Measurements from ENCODE around the gene RCAN2. TPM values are rescaled to one million over a fixed set of nuclear protein-coding genes. Genes with fewer than 3 reads are reported as not detected.
"Not testable (repeated sequence)": the region's sequence is repeated elsewhere in the genome, so short reads cannot be mapped to it uniquely, and the experiment has no call there.

The RCAN2 gene
- total RNA-seq, 1 experiment from 2014 or later = not detected

DNA sequence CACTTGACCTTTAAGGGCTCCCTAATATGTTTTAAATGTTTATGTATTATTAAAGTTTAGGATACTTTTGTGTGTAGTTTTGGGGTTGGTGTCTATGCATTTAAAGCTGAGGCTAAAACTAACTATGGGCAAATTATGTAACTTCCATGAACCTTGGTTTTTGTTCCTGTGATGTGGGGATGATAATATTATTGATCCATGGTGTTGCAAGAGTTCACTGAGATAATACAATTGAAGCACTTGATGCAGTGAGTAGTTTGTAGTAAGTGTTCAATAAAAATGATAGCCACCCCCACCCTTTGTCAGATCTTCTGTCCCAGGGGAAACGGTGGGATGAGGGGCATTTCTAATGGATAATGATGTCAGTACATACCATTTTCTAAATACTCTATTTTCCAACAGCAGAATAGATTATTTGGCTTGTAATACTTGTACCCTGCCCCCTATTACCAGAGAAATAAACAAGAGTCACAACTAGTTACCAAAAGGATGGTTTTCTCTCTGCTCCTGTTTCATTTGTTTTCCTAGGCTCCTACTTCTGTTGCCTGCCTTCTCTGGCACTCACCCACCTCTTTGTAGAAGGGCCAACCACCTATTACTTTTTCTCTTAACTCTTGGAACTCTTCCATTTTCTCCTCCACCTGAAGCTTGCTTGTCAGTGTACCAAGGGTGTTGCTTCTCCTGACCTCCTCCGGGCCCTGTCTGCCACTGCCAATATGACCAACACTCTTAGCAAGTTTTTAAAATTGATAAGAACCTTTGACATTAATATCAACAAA, 97.9 kb downstream of the RCAN2 start:
- Histone ChIP-seq H3K4me3 (ENCODE audit: low read depth, low read length, poor library complexity, severe bottlenecking) (no peak overlapping the region), H3K9me3 (ENCODE audit: low read depth, low read length, poor library complexity, severe bottlenecking) (no peaks in the 10 kb centered on the region), H3K36me3 (ENCODE audit: insufficient read depth, low read length, poor library complexity, severe bottlenecking) (no peaks in the 10 kb centered on the region), H3K27me3 (replicated peaks; ENCODE audit: insufficient read depth, low read depth, low read length, poor library complexity) (peaks cover 38% of the 10 kb centered on the region), H3K4me1 (ENCODE audit: insufficient read depth, low read length, poor library complexity, severe bottlenecking) (no peaks in the 10 kb centered on the region), H3K27ac (ENCODE audit: low read depth, low read length, poor library complexity, severe bottlenecking) (no peak overlapping the region)
- ChIA-PET POLR2A (ENCODE audit: low non-redundant PET) (no interaction called here), CTCF (no interaction called here)
- intact Hi-C loops (cut with micrococcal nuclease; ENCODE audit: unreplicated experiment) = no loop called here
- BruUV-seq (replicated peaks) = no TSS peak
- DNase-seq (ENCODE audit: low spot score) = no peak
- TF ChIP-seq, protein P1, sequence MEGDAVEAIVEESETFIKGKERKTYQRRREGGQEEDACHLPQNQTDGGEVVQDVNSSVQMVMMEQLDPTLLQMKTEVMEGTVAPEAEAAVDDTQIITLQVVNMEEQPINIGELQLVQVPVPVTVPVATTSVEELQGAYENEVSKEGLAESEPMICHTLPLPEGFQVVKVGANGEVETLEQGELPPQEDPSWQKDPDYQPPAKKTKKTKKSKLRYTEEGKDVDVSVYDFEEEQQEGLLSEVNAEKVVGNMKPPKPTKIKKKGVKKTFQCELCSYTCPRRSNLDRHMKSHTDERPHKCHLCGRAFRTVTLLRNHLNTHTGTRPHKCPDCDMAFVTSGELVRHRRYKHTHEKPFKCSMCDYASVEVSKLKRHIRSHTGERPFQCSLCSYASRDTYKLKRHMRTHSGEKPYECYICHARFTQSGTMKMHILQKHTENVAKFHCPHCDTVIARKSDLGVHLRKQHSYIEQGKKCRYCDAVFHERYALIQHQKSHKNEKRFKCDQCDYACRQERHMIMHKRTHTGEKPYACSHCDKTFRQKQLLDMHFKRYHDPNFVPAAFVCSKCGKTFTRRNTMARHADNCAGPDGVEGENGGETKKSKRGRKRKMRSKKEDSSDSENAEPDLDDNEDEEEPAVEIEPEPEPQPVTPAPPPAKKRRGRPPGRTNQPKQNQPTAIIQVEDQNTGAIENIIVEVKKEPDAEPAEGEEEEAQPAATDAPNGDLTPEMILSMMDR (conservative IDR thresholded peaks at IDR 0.05; ENCODE audit: low read depth, low read length) = no peak
- no peak for TF ChIP-seq EZH2 (IDR thresholded peaks at IDR 0.05; ENCODE audit: borderline replicate concordance, low read depth, low read length, poor library complexity, severe bottlenecking)

DNA sequence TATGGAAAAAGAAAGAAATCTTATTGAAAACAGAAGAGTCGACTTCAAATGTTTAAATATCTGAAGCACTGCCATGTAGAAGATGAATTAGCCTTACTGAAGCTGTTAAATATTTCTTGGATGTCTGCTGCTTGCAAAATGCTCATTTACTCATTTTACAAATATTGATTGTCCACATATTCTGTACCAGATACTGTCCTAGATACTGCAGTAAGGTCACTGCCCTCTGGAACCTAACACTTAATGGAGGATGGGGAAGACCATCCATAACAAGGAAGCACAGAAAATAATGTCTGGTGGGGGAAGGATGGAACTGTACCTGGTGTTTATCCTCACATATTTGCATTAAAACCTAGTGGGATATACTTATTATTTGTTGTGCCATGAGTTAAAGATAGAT, 99.0 kb downstream of the RCAN2 start:
- TF ChIP-seq, protein P1 (conservative IDR thresholded peaks at IDR 0.05; ENCODE audit: low read depth, low read length) = no peak
- no peak for TF ChIP-seq EZH2 (IDR thresholded peaks at IDR 0.05; ENCODE audit: borderline replicate concordance, low read depth, low read length, poor library complexity, severe bottlenecking)
- no peak overlapping the region for H3K4me3 ChIP-seq (ENCODE audit: low read depth, low read length, poor library complexity, severe bottlenecking)
- H3K4me1 ChIP-seq (ENCODE audit: insufficient read depth, low read length, poor library complexity, severe bottlenecking) = no peaks in the 10 kb centered on the region
- BruUV-seq (replicated peaks) = no TSS peak
- CTCF ChIA-PET = no interaction called here
- DNase-seq (ENCODE audit: low spot score) = no peak
- H3K9me3 ChIP-seq (ENCODE audit: low read depth, low read length, poor library complexity, severe bottlenecking) = no peaks in the 10 kb centered on the region
- POLR2A ChIA-PET (ENCODE audit: low non-redundant PET) = interaction anchor here (0.5 kb wide), 1 partner anchor 72 kb away, joined by 3 read pairs; no protein-coding TSS in a partner anchor
- H3K27ac ChIP-seq (ENCODE audit: low read depth, low read length, poor library complexity, severe bottlenecking) = no peak overlapping the region
- H3K27me3 ChIP-seq (replicated peaks; ENCODE audit: insufficient read depth, low read depth, low read length, poor library complexity) = peaks cover 32% of the 10 kb centered on the region
- intact Hi-C loops (cut with micrococcal nuclease; ENCODE audit: unreplicated experiment) = no loop called here
- no peaks in the 10 kb centered on the region for H3K36me3 ChIP-seq (ENCODE audit: insufficient read depth, low read length, poor library complexity, severe bottlenecking)

DNA sequence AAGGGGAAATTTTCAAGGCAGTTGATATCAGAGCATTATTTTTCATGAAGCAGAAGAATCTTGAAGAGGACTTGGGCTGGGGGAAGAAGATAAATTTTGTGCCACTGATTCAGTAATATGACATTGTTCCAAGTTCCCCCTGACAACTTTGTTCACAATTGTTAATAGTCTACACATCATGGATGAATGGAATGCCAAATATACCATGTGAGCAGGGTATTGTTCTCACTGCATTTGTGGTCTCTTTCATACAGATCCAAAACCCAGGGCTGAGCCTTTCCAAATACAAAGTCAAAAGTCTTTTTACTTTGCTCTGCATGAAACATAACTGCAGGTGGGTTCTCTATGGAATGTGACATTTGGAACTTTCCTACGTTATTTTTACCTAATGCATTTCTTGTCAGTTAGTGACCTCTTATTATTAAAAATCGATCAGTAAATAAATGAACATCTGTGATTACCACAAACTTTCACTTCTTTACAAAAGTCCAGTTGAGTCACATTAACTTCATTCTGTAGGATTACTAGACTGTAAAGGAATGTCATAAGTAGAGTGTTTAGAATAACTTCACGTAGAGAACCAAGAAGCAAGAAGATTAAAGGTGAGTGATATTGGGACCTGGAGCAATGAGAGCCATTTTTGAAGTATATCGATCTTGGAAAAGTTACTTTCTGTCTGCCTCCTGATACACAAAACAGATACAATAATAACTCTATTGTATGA, 100.9 kb downstream of the RCAN2 start:
- ChIA-PET POLR2A (ENCODE audit: low non-redundant PET) (no interaction called here), CTCF (no interaction called here)
- intact Hi-C loops (cut with micrococcal nuclease; ENCODE audit: unreplicated experiment) = no loop called here
- Histone ChIP-seq H3K9me3 (ENCODE audit: low read depth, low read length, poor library complexity, severe bottlenecking) (no peaks in the 10 kb centered on the region), H3K36me3 (ENCODE audit: insufficient read depth, low read length, poor library complexity, severe bottlenecking) (no peaks in the 10 kb centered on the region), H3K27ac (ENCODE audit: low read depth, low read length, poor library complexity, severe bottlenecking) (no peak overlapping the region), H3K4me3 (ENCODE audit: low read depth, low read length, poor library complexity, severe bottlenecking) (no peak overlapping the region), H3K27me3 (replicated peaks; ENCODE audit: insufficient read depth, low read depth, low read length, poor library complexity) (peaks cover 12% of the 10 kb centered on the region), H3K4me1 (ENCODE audit: insufficient read depth, low read length, poor library complexity, severe bottlenecking) (no peaks in the 10 kb centered on the region)
- no peak for DNase-seq (ENCODE audit: low spot score)
- TF ChIP-seq EZH2 (IDR thresholded peaks at IDR 0.05; ENCODE audit: borderline replicate concordance, low read depth, low read length, poor library complexity, severe bottlenecking) = no peak
- TF ChIP-seq, protein P1 (conservative IDR thresholded peaks at IDR 0.05; ENCODE audit: low read depth, low read length) = no peak
- BruUV-seq (replicated peaks) = no TSS peak

DNA sequence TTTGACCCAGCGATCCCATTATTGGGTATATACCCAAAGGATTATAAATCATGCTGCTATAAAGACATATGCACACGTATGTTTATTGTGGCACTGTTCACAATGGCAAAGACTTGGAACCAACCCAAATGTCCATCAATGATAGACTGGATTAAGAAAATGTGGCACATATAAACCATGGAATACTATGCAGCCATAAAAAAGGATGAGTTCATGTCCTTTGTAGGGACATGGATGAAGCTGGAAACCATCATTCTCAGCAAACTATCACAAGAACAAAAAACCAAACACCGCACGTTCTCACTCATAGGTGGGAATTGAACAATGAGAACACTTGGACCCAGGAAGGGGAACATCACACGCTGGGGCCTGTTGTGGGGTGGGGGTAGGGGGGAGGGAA, 103.5 kb downstream of the RCAN2 start:
- H3K4me1 ChIP-seq (ENCODE audit: insufficient read depth, low read length, poor library complexity, severe bottlenecking); BruUV-seq (replicated peaks); intact Hi-C loops (cut with micrococcal nuclease; ENCODE audit: unreplicated experiment); H3K36me3 ChIP-seq (ENCODE audit: insufficient read depth, low read length, poor library complexity, severe bottlenecking); POLR2A ChIA-PET (ENCODE audit: low non-redundant PET); H3K4me3 ChIP-seq (ENCODE audit: low read depth, low read length, poor library complexity, severe bottlenecking); CTCF ChIA-PET; H3K27ac ChIP-seq (ENCODE audit: low read depth, low read length, poor library complexity, severe bottlenecking); H3K9me3 ChIP-seq (ENCODE audit: low read depth, low read length, poor library complexity, severe bottlenecking); H3K27me3 ChIP-seq (replicated peaks; ENCODE audit: insufficient read depth, low read depth, low read length, poor library complexity); DNase-seq (ENCODE audit: low spot score): not testable (repeated sequence)

Measured in A673 (cell line).